Smooth muscle cell (in vitro differentiated cells): ENCODE data around the gene TLL1. TPM values are rescaled to one million over a fixed set of nuclear protein-coding genes. Genes with fewer than 3 reads are reported as not detected.
A peak's percentile ranks its signal among the peaks of the same experiment; 100 is the strongest.

Source experiments
- DNase-seq: peaks from one replicate; lab custom pipeline; 2025; ENCODE audit not compliant: unreplicated experiment; lab: John Stamatoyannopoulos, UW
- H2AFZ ChIP-seq: fragments of 200-600 bp; sonication (generic); 2 replicates; pipeline ENCODE4 v1.6.0; 2016; ENCODE audit warnings: antibody characterized with exemption, low read depth, mild to moderate bottlenecking
- H3F3A ChIP-seq: fragments of 200-600 bp; sonication (generic); 2 replicates; pipeline ENCODE4 v1.6.0; 2017; ENCODE audit warnings: antibody characterized with exemption, low read depth
- H3K27ac ChIP-seq: fragments of 200-600 bp; sonication (generic); 2 replicates; pipeline ENCODE4 v1.5.1; 2016; ENCODE audit warnings: low read depth, mild to moderate bottlenecking
- H3K27me3 ChIP-seq: fragments of 200-600 bp; sonication (generic); 2 replicates; pipeline ENCODE4 v1.6.1; 2016; ENCODE audit warnings: low read depth, mild to moderate bottlenecking
- H3K36me3 ChIP-seq: fragments of 200-600 bp; sonication (generic); 2 replicates; pipeline ENCODE4 v1.5.1; 2016; ENCODE audit warnings: low read depth
- H3K4me1 ChIP-seq: fragments of 200-600 bp; sonication (generic); 2 replicates; pipeline ENCODE4 v1.5.1; 2016; ENCODE audit warnings: low read depth
- H3K4me2 ChIP-seq: fragments of 200-600 bp; sonication (generic); 2 replicates; pipeline ENCODE4 v1.6.0; 2016; ENCODE audit warnings: mild to moderate bottlenecking
- H3K4me3 ChIP-seq: fragments of 200-600 bp; sonication (generic); 2 replicates; pipeline ENCODE4 v1.5.1; 2016; ENCODE audit warnings: mild to moderate bottlenecking
- H3K79me2 ChIP-seq: fragments of 200-600 bp; sonication (generic); 2 replicates; pipeline ENCODE4 v1.6.0; 2016; ENCODE audit warnings: low read depth, mild to moderate bottlenecking
- H3K9ac ChIP-seq: fragments of 200-600 bp; sonication (generic); 2 replicates; pipeline ENCODE4 v1.6.0; 2016; ENCODE audit warnings: low read depth
- H3K9me3 ChIP-seq: fragments of 200-600 bp; sonication (generic); replicated peaks from 2 replicates; pipeline ENCODE4 v1.5.1; 2016; ENCODE audit warnings: low read depth
- H4K20me1 ChIP-seq: fragments of 200-600 bp; sonication (generic); 2 replicates; pipeline ENCODE4 v1.6.0; 2016; ENCODE audit warnings: low read depth
- WGBS: methylation state at CpG from one replicate; pipeline ENCODE4 v1.1.7; 2016; ENCODE audit warnings: low lambda C conversion rate; 5-methylcytosine and 5-hydroxymethylcytosine counted together
- polyA plus RNA-seq: library from polyadenylated mRNA; unstranded; fragments of >200 nt; fragmentation: Nextera tagmentation; extraction: Ambion mirVana; gene quantifications from 2 replicates; pipeline ENCODE4 v1.2.1, GENCODE V29; 2016
- total RNA-seq: library from RNA; depleted of rRNA; stranded (reverse); fragments of >200 nt; gene quantifications from 2 replicates; pipeline ENCODE4 v1.2.3, GENCODE V29; 2014
- TF ChIP-seq, protein P1 (sequence below): fragments of 200-600 bp; sonication (generic); IDR thresholded peaks from 2 replicates; pipeline ENCODE4 v1.5.1; 2017; ENCODE audit warnings: borderline replicate concordance, mild to moderate bottlenecking, antibody characterized with exemption; ENCODE audit not compliant: insufficient read depth, poor library complexity, severe bottlenecking

TLL1 gene
- total and polyA plus RNA-seq, 2 experiments from 2014 or later, result 0.16 to 13.6 TPM

DNA sequence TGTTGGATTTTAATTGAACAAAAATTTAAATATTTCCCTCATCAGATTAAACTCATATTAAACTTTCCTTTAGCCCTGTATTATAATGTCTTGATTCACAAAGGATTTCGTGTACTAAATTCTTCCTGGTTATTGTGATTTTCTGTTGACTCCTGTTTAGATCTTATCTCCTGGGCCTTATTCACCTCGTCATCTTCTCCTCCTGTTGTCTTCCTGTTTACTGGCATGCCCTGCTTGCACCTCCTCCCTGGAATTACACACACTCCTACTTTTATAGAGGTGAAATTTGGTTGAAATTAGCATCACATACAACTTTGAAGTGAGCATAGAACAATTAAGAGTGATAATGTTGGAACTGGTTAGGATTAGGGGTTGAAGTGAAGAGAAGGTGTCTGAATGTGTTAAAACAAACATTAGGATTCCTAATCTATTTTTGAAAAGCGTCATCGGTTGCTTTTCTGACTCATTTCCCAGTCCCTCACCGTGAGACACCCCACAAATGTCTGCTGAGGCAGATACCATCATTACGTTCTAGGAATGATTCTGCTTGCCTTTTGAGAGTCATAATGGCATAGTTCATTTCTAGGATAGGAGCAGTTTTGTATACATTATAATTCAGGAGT is 32.5 kb downstream of the TLL1 start:
- Histone ChIP-seq H3K27ac (no peak overlapping the region), H3K4me1 (no peaks in the 10 kb centered on the region), H4K20me1 (no peaks in the 10 kb centered on the region), H3F3A (no peaks in the 10 kb centered on the region), H2AFZ (no peak overlapping the region), H3K9me3 (no peaks in the 10 kb centered on the region), H3K4me2 (no peak overlapping the region), H3K27me3 (no peaks in the 10 kb centered on the region), H3K4me3 (no peak overlapping the region), H3K36me3 (no peaks in the 10 kb centered on the region), H3K79me2 (no peaks in the 10 kb centered on the region), H3K9ac (no peak overlapping the region)
- TF ChIP-seq, protein P1, sequence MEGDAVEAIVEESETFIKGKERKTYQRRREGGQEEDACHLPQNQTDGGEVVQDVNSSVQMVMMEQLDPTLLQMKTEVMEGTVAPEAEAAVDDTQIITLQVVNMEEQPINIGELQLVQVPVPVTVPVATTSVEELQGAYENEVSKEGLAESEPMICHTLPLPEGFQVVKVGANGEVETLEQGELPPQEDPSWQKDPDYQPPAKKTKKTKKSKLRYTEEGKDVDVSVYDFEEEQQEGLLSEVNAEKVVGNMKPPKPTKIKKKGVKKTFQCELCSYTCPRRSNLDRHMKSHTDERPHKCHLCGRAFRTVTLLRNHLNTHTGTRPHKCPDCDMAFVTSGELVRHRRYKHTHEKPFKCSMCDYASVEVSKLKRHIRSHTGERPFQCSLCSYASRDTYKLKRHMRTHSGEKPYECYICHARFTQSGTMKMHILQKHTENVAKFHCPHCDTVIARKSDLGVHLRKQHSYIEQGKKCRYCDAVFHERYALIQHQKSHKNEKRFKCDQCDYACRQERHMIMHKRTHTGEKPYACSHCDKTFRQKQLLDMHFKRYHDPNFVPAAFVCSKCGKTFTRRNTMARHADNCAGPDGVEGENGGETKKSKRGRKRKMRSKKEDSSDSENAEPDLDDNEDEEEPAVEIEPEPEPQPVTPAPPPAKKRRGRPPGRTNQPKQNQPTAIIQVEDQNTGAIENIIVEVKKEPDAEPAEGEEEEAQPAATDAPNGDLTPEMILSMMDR, result no peak
- DNase-seq, result no peak
- WGBS, result 45% methylated on average over 6 of the region's 6 CpGs

DNA sequence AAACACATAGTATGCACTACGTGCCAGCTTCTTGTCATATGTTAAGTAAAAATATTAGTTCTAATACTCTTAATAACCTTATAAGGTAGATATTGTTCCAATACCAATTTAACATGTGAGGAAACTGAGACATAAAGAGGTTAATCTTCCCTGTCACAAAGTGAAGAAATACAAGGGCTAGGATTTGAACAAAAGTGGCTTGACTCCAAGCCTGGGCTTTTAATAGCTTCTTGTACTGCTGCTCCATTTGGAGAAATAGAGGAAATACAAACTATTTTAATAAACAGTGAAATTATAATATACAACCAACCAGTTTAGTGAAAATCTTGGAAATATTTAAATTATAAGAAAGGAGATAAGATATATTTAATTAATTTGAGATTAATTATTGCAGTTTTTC is 33.2 kb downstream of the TLL1 start:
- Histone ChIP-seq H3K27ac (no peak overlapping the region), H3K9ac (no peak overlapping the region), H3K9me3 (no peaks in the 10 kb centered on the region), H3K4me1 (no peaks in the 10 kb centered on the region), H3K79me2 (no peaks in the 10 kb centered on the region), H3K4me2 (no peak overlapping the region), H2AFZ (no peak overlapping the region), H3F3A (no peaks in the 10 kb centered on the region), H3K36me3 (no peaks in the 10 kb centered on the region), H4K20me1 (no peaks in the 10 kb centered on the region), H3K4me3 (no peak overlapping the region), H3K27me3 (no peaks in the 10 kb centered on the region)
- WGBS, result 97% methylated on average over 1 of the region's 1 CpG
- no peak for DNase-seq
- TF ChIP-seq, protein P1, result no peak

DNA sequence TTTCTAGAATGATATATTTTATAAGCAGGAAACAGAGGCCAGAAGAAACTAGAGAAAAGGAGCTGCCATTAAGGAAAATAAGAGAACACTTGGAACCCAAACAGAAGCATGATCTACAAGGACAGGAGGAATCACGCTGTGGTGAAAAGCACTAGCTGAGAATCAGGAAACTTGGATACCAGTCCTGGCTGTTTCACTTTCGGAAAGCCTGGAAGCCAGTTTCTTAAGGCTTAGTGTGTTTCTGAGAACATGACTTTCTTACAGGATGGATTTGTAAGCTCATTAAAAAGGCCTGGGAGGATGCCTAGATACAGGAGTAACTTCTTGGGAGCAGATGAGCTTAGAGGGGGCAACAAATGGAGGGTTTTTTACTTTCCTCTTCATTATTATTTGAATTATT is 36.9 kb downstream of the TLL1 start:
- H2AFZ ChIP-seq, result peak overlapping the region; percentile 43
- no peak for DNase-seq
- no peaks in the 10 kb centered on the region for H3F3A ChIP-seq
- 77% methylated on average over 2 of the region's 2 CpGs for WGBS
- no peaks in the 10 kb centered on the region for H3K36me3 ChIP-seq
- H3K27me3 ChIP-seq, result no peaks in the 10 kb centered on the region
- H4K20me1 ChIP-seq, result no peaks in the 10 kb centered on the region
- TF ChIP-seq, protein P1, result no peak
- no peak overlapping the region for H3K4me3 ChIP-seq
- H3K79me2 ChIP-seq, result no peaks in the 10 kb centered on the region
- no peaks in the 10 kb centered on the region for H3K4me1 ChIP-seq
- H3K9ac ChIP-seq, result no peak overlapping the region
- no peak overlapping the region for H3K27ac ChIP-seq
- H3K9me3 ChIP-seq, result no peaks in the 10 kb centered on the region
- H3K4me2 ChIP-seq, result no peak overlapping the region

DNA sequence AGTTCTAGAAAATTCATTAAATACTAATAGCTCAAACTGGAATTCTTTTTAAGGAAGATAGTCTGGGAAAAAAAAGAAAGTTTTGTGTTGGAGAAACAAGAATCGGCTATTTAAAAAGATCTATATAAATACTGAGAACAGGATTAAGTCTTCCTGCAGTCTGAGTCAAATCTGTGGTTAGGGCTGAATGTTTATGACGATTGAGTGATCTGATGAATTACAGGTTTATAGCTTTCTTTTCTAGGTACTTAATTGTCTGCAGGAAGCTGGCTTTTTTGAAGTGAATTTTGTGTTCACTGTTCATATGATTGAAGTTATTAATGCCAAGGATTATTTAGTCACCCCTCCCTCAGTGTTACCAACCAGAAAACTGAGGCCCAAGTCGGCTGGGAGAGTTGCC is 42.2 kb downstream of the TLL1 start:
- Histone ChIP-seq H3K4me1 (no peaks in the 10 kb centered on the region), H3K36me3 (no peaks in the 10 kb centered on the region), H3K27ac (no peak overlapping the region), H3K9me3 (no peaks in the 10 kb centered on the region), H3K27me3 (no peaks in the 10 kb centered on the region), H2AFZ (no peak overlapping the region), H3F3A (no peaks in the 10 kb centered on the region), H3K4me2 (no peak overlapping the region), H3K79me2 (no peaks in the 10 kb centered on the region), H3K4me3 (no peak overlapping the region), H3K9ac (no peak overlapping the region), H4K20me1 (no peaks in the 10 kb centered on the region)
- TF ChIP-seq, protein P1, result no peak
- WGBS, result 50% methylated on average over 3 of the region's 3 CpGs
- DNase-seq, result no peak
